Panc1 (cell line): ENCODE measurements around the gene RPL14. TPM values are rescaled to one million over a fixed set of nuclear protein-coding genes. Genes with fewer than 3 reads are reported as not detected.

ENCODE experiments used
- ATAC-seq: fragments of 200-7000 bp; cut with Tn5 transposase; 2 replicates; pipeline ENCODE4 v1.9.1; 2020; ENCODE audit warnings: mild to moderate bottlenecking, moderate library complexity
- Bru-seq: library from RNA; stranded (reverse); fragments of 400-500 nt; gene quantifications from one replicate; lab custom pipeline; 2021; lab: Mats Ljungman, UMichigan
- BruChase-seq, 2 experiments: library from RNA; stranded (reverse); fragments of 400-500 nt; gene quantifications; one replicate each; lab custom pipeline; 2021; lab: Mats Ljungman, UMichigan
- BruUV-seq: library from RNA; stranded (reverse); fragments of 400-500 nt; replicated peaks from 2 replicates; lab custom pipeline; 2021; lab: Mats Ljungman, UMichigan
- CTCF ChIA-PET: fragments of 300-600 bp; sonication (Branson Sonifier 250); formaldehyde crosslinking; loops from one replicate; lab custom pipeline; 2022; ENCODE audit warnings: antibody characterized with exemption; lab: Charles Lee
- POLR2A ChIA-PET: fragments of 300-600 bp; sonication (Branson Sonifier 250); formaldehyde crosslinking; loops from one replicate; lab custom pipeline; 2022; ENCODE audit warnings: antibody characterized with exemption; lab: Charles Lee
- DNase-seq: peaks from one replicate; pipeline ENCODE4 v3.0.0-alpha.2; 2010; ENCODE audit warnings: low read depth, low spot score
- H3K27ac ChIP-seq: 2 replicates; pipeline ENCODE4 v1.5.1; 2011; ENCODE audit warnings: mild to moderate bottlenecking, low read length, inconsistent platforms
- H3K27me3 ChIP-seq: fragments of 200-500 bp; sonication (Bioruptor generic); 2 replicates; pipeline ENCODE4 v1.6.0; 2014; ENCODE audit warnings: low read length, inconsistent platforms; ENCODE audit not compliant: control insufficient read depth, insufficient read depth
- H3K36me3 ChIP-seq: fragments of 200-500 bp; sonication (Bioruptor generic); 2 replicates; pipeline ENCODE4 v1.5.1; 2014; ENCODE audit warnings: inconsistent platforms, mild to moderate bottlenecking, low read length, moderate library complexity; ENCODE audit not compliant: control insufficient read depth, insufficient read depth
- H3K4me1 ChIP-seq: 2 replicates; pipeline ENCODE4 v1.5.1; 2011; ENCODE audit warnings: inconsistent platforms, mild to moderate bottlenecking, low read length, moderate library complexity; ENCODE audit not compliant: control insufficient read depth, insufficient read depth
- H3K4me3 ChIP-seq, 2 experiments: 2 replicates each; pipeline ENCODE4 v1.5.1; 2011 to 2012; ENCODE audit warnings: low read depth in 2 of 2, low read length in 2 of 2, mild to moderate bottlenecking in 2 of 2, inconsistent platforms in 1 of 2, moderate library complexity in 1 of 2
- H3K9me3 ChIP-seq: fragments of 200-500 bp; sonication (Bioruptor generic); 2 replicates; pipeline ENCODE4 v1.5.1; 2014; ENCODE audit warnings: low read depth, mild to moderate bottlenecking, inconsistent platforms, low read length, moderate library complexity; ENCODE audit not compliant: control insufficient read depth, insufficient read depth
- CTCF ChIP-seq: fragments of 450-650 bp; IDR thresholded peaks from 2 replicates; pipeline ENCODE4 v1.5.1; 2017; ENCODE audit warnings: mild to moderate bottlenecking
- POLR2AphosphoS5 ChIP-seq: IDR thresholded peaks from 2 replicates; pipeline ENCODE4 v1.6.1; 2012; ENCODE audit warnings: mild to moderate bottlenecking, low read depth, low read length, moderate library complexity
- SIN3A ChIP-seq: IDR thresholded peaks from 2 replicates; pipeline ENCODE4 v1.6.1; 2012; ENCODE audit warnings: low read depth, mild to moderate bottlenecking, low read length, moderate library complexity, borderline replicate concordance; ENCODE audit not compliant: insufficient read depth
- TCF7L2 ChIP-seq: IDR thresholded peaks from 2 replicates; pipeline ENCODE4 v1.6.1; 2011; ENCODE audit warnings: mild to moderate bottlenecking, low read depth, low read length, inconsistent platforms
- in situ Hi-C: cut with HindIII; loops from 2 replicates; pipeline ENCODE4 v1.10.0; 2016; ENCODE audit warnings: low sequenced_read_pairs, low pct_unique_long_range_greater_than_20kb
- intact Hi-C: fragments of 100-400 bp; cut with micrococcal nuclease; formaldehyde crosslinking; loops from one replicate; pipeline ENCODE4 v1.10.0; 2022; ENCODE audit not compliant: unreplicated experiment
- long read RNA-seq: library from polyadenylated mRNA; unstranded; transcript quantifications from one replicate; pipeline ENCODE4 v2.0.0, GENCODE V29; 2021; ENCODE audit not compliant: unreplicated experiment
- polyA plus RNA-seq: library from polyadenylated mRNA; unstranded; fragments of >200 nt; gene quantifications from one replicate; pipeline ENCODE4 v1.2.1, GENCODE V29; 2012; ENCODE audit warnings: missing spikeins; ENCODE audit not compliant: insufficient read length
- total RNA-seq: library from RNA; stranded (reverse); gene quantifications from one replicate; pipeline ENCODE4 v1.2.1, GENCODE V29; 2021; ENCODE audit not compliant: unreplicated experiment
- TF ChIP-seq, protein P1 (sequence below), 2 experiments: IDR thresholded peaks; 2 replicates each; pipeline ENCODE4 v1.6.1; 2011 to 2012; ENCODE audit warnings: low read depth in 2 of 2, control low read depth in 1 of 2, low read length in 1 of 2, mild to moderate bottlenecking in 1 of 2, moderate library complexity in 1 of 2; ENCODE audit not compliant: insufficient read depth in 1 of 2

RPL14 gene
- total RNA-seq (1,134 TPM), Bru-seq, nascent RNA (percentile 94 among the genes with signal in this experiment), BruChase-seq, experiment 1, labeled RNA remaining after a 2-hour chase (percentile 95 among the genes with signal in this experiment), BruChase-seq, experiment 2, labeled RNA remaining after a 6-hour chase (percentile 97 among the genes with signal in this experiment)
- polyA plus RNA-seq: 974 TPM
- long read RNA-seq, full-length matches to known transcripts: 119 of 137 reads
- long read RNA-seq, partial matches to known transcripts: 2 of 137 reads
- long read RNA-seq, other reads (novel, unspliced or antisense): 16 of 137 reads

GRCh38 chr3:40456940-40457823 is at the start of gene RPL14:
Gene RPL14, plus strand, starts transcription at chr3:40457339. Its CDS starts 133 bp downstream, at chr3:40457472.
- ATAC-seq (peak; percentile 89), DNase-seq (peak; percentile 72)
- Histone ChIP-seq H3K27me3 (no peaks in the 10 kb centered on the region), H3K9me3 (no peaks in the 10 kb centered on the region), H3K36me3 (peaks cover 23% of the 10 kb centered on the region), H3K4me1 (peaks cover 17% of the 10 kb centered on the region), H3K27ac (peak within 1 kb of the TSS; percentile 89), H3K4me3 (peak within 1 kb of the TSS; percentile 88 to 91)
- in situ Hi-C loops (no loop called here), intact Hi-C loops (no loop called here)
- CTCF ChIA-PET: no interaction called here
- no TSS peak for BruUV-seq
- TF ChIP-seq POLR2AphosphoS5 (peak; percentile 97), CTCF (no peak), SIN3A (no peak)
- TF ChIP-seq, protein P1, sequence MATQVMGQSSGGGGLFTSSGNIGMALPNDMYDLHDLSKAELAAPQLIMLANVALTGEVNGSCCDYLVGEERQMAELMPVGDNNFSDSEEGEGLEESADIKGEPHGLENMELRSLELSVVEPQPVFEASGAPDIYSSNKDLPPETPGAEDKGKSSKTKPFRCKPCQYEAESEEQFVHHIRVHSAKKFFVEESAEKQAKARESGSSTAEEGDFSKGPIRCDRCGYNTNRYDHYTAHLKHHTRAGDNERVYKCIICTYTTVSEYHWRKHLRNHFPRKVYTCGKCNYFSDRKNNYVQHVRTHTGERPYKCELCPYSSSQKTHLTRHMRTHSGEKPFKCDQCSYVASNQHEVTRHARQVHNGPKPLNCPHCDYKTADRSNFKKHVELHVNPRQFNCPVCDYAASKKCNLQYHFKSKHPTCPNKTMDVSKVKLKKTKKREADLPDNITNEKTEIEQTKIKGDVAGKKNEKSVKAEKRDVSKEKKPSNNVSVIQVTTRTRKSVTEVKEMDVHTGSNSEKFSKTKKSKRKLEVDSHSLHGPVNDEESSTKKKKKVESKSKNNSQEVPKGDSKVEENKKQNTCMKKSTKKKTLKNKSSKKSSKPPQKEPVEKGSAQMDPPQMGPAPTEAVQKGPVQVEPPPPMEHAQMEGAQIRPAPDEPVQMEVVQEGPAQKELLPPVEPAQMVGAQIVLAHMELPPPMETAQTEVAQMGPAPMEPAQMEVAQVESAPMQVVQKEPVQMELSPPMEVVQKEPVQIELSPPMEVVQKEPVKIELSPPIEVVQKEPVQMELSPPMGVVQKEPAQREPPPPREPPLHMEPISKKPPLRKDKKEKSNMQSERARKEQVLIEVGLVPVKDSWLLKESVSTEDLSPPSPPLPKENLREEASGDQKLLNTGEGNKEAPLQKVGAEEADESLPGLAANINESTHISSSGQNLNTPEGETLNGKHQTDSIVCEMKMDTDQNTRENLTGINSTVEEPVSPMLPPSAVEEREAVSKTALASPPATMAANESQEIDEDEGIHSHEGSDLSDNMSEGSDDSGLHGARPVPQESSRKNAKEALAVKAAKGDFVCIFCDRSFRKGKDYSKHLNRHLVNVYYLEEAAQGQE (IDR thresholded peaks at IDR 0.05; ENCODE audit: insufficient read depth in 1 of 2, low read depth in 2 of 2, low read length in 1 of 2): no peak
- POLR2A ChIA-PET: interaction anchor here (0.6 kb wide), 1 partner anchor 1333 kb away, joined by 4 read pairs; no protein-coding TSS in a partner anchor

DNA sequence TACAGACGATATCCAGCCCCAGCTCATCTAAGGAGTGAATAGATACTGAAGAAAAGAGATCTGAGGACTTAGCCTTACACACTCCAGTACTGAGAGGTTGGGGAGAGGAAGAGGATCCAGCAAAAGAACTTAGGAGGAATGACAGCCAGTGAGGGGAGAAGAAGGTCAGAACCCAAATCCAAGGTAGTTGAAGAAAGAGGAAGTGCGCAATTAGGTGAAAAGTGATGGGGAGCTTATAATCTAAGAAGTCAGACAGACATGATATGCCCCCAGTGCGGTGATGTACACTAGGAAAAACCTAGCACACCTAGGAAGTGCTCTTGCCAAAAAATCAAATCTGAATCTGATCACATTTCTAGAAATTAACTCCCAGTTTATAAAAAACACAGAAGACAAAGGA is 49.5 kb upstream of the RPL14 start:
- ChIA-PET CTCF (no interaction called here), POLR2A (no interaction called here)
- no peaks in the 10 kb centered on the region; the same call in 1 of the 2 replicates for H3K27me3 ChIP-seq
- intact Hi-C loops (no loop called here), in situ Hi-C loops (no loop called here)
- no peak for DNase-seq
- no peak overlapping the region for H3K4me3 ChIP-seq
- no peaks in the 10 kb centered on the region for H3K9me3 ChIP-seq
- no peaks in the 10 kb centered on the region for H3K36me3 ChIP-seq
- no peak for ATAC-seq
- TF ChIP-seq TCF7L2: no peak
- TF ChIP-seq SIN3A: no peak
- TF ChIP-seq CTCF: no peak
- no peak for TF ChIP-seq POLR2AphosphoS5
- TF ChIP-seq, protein P1 (IDR thresholded peaks at IDR 0.05; ENCODE audit: insufficient read depth in 1 of 2, low read depth in 2 of 2, low read length in 1 of 2): no peak
- H3K27ac ChIP-seq: no peak overlapping the region
- no peaks in the 10 kb centered on the region for H3K4me1 ChIP-seq
- no TSS peak for BruUV-seq
